MM.1S (cell line): ENCODE results near the gene CHST6.

Experiments used
- DNase-seq: peaks from one replicate; pipeline ENCODE4 v3.0.0-alpha.2; 2015
- H2AFZ ChIP-seq: fragments of 300-600 bp; sonication (generic); 2 replicates; pipeline ENCODE4 v1.6.0; 2016; ENCODE audit warnings: antibody characterized with exemption, low read length
- H3F3A ChIP-seq: fragments of 300-600 bp; sonication (generic); 2 replicates; pipeline ENCODE4 v1.6.1; 2016; ENCODE audit warnings: mild to moderate bottlenecking, antibody characterized with exemption, low read length, moderate library complexity, mixed read lengths; ENCODE audit not compliant: insufficient read depth
- H3K27ac ChIP-seq: fragments of 300-600 bp; sonication (generic); 2 replicates; pipeline ENCODE4 v1.5.1; 2016; ENCODE audit warnings: mild to moderate bottlenecking, low read length
- H3K27me3 ChIP-seq: fragments of 300-600 bp; sonication (generic); replicated peaks from 2 replicates; pipeline ENCODE4 v1.6.0; 2016; ENCODE audit warnings: low read length; ENCODE audit not compliant: insufficient read depth
- H3K36me3 ChIP-seq: fragments of 300-600 bp; sonication (generic); replicated peaks from 2 replicates; pipeline ENCODE4 v1.6.1; 2016; ENCODE audit warnings: mild to moderate bottlenecking, low read length, mixed read lengths; ENCODE audit not compliant: insufficient read depth
- H3K4me1 ChIP-seq: fragments of 300-600 bp; sonication (generic); 2 replicates; pipeline ENCODE4 v1.6.1; 2016; ENCODE audit warnings: low read length, mixed read lengths
- H3K4me2 ChIP-seq: fragments of 300-600 bp; sonication (generic); 2 replicates; pipeline ENCODE4 v1.6.0; 2016; ENCODE audit warnings: low read depth, low read length
- H3K4me3 ChIP-seq: fragments of 300-600 bp; sonication (generic); 2 replicates; pipeline ENCODE4 v1.5.1; 2016; ENCODE audit warnings: low read length, mixed read lengths
- H3K79me2 ChIP-seq: fragments of 300-600 bp; sonication (generic); 2 replicates; pipeline ENCODE4 v1.6.1; 2016; ENCODE audit warnings: mixed run types, low read length, mixed read lengths
- H3K9ac ChIP-seq: fragments of 300-600 bp; sonication (generic); 2 replicates; pipeline ENCODE4 v1.6.1; 2016; ENCODE audit warnings: low read length, mixed read lengths
- H3K9me2 ChIP-seq: fragments of 300-600 bp; sonication (generic); replicated peaks from 2 replicates; pipeline ENCODE4 v1.6.1; 2016; ENCODE audit warnings: mild to moderate bottlenecking, low read length, mixed read lengths; ENCODE audit not compliant: insufficient read depth
- H3K9me3 ChIP-seq: fragments of 300-600 bp; sonication (generic); replicated peaks from 2 replicates; pipeline ENCODE4 v1.6.1; 2016; ENCODE audit warnings: mild to moderate bottlenecking, low read length, mixed read lengths; ENCODE audit not compliant: insufficient read depth
- H4K20me1 ChIP-seq: fragments of 300-600 bp; sonication (generic); 2 replicates; pipeline ENCODE4 v1.6.1; 2016; ENCODE audit warnings: mild to moderate bottlenecking, low read length, moderate library complexity, mixed read lengths; ENCODE audit not compliant: insufficient read depth
- CTCF ChIP-seq: fragments of 300-600 bp; sonication (generic); IDR thresholded peaks from 2 replicates; pipeline ENCODE4 v1.5.1; 2016; ENCODE audit warnings: antibody characterized with exemption, low read length, mixed read lengths
- EZH2 ChIP-seq: fragments of 300-600 bp; sonication (generic); optimal IDR thresholded peaks from 2 replicates; pipeline ENCODE3; 2017; ENCODE audit warnings: low read depth, mild to moderate bottlenecking, antibody characterized with exemption, low read length, mixed read lengths
- EZH2phosphoT487 ChIP-seq: fragments of 300-600 bp; sonication (generic); IDR thresholded peaks from 2 replicates; pipeline ENCODE4 v1.6.1; 2018; ENCODE audit warnings: antibody characterized with exemption, low read length

Gene CHST6

DNA sequence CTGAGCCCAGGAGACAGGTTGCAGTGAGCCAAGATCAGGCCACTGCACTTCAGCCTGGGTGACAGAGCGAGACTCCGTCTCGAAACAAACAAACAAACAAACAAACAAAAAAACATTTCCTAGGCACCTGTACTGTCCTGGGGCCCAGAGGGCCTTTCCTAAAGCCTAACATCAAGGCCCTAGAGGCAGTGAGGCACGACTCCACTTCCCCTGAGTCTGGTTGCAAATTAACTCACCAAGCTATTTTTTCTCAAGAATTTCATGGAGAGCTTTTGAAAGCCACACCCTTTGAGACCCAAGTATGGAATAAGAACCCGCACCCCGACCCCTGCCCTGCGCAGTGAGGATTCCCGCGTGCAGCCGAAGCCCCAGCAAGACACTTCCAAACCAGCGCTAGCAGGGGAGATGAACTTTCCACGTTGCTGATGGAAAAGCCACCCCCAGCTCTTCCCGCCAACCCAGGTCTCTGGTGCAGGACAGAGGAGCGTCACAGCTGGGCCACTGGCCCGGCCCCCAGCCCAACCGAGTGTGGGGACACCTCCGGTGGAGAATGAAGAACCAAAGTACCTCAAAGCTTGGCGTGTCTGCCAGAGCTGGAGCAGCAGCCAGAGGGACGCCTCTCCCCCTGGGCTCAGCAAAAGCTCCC is 39.4 kb upstream of the CHST6 start:
- Histone ChIP-seq H3K9me2 (no peaks in the 10 kb centered on the region), H3K4me1 (no peaks in the 10 kb centered on the region), H2AFZ (no peak overlapping the region), H3K9me3 (no peaks in the 10 kb centered on the region), H4K20me1 (no peaks in the 10 kb centered on the region), H3K27ac (no peak overlapping the region), H3K27me3 (no peaks in the 10 kb centered on the region), H3K4me2 (no peak overlapping the region), H3K79me2 (no peaks in the 10 kb centered on the region), H3K4me3 (no peak overlapping the region), H3K36me3 (no peaks in the 10 kb centered on the region), H3F3A (no peaks in the 10 kb centered on the region), H3K9ac (no peak overlapping the region)
- TF ChIP-seq EZH2: no peak
- no peak for TF ChIP-seq CTCF
- no peak for TF ChIP-seq EZH2phosphoT487
- no peak for DNase-seq

- no peak for TF ChIP-seq CTCF
These were observed 37.5 kb upstream of the CHST6 start for GRCh38 chr16:75532791-75533190.

DNA sequence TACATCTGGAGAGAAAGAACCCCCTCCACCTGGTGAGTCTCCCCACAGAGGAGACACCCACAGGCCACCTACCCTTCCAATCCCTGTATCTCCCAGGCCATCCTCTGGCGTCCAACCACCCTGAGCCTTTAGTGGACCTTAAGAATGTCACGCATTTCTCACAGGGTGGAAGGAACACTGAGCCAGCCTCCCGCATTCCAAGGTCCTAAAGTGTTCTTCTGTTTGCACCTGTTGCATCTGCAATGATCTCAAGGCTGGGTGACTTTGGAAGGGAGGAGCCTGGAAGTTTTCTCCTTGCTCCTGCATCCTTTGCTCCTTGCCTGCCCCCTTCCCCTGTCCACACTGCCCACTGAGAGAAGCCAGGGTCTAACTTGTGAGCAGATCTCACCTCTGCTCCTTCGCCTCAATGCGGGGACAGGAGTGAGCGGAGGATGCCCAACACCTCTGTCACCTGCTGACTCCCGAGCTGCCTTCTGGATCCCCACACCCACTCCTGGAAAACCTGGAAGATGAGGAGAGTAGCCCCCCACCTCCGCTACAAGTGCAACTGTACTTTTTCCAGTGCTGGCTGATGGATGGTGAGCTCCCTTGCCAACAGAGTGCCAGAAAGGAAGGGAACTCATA is 37.0 kb upstream of the CHST6 start:
- H3K9ac ChIP-seq: no peak overlapping the region
- DNase-seq: no peak
- no peaks in the 10 kb centered on the region for H3K4me1 ChIP-seq
- no peaks in the 10 kb centered on the region for H3K9me3 ChIP-seq
- H3F3A ChIP-seq: no peaks in the 10 kb centered on the region
- H3K9me2 ChIP-seq: no peaks in the 10 kb centered on the region
- no peaks in the 10 kb centered on the region for H3K79me2 ChIP-seq
- H3K4me3 ChIP-seq: no peak overlapping the region
- no peaks in the 10 kb centered on the region for H4K20me1 ChIP-seq
- H2AFZ ChIP-seq: no peak overlapping the region
- TF ChIP-seq EZH2phosphoT487 (no peak), CTCF (no peak), EZH2 (no peak)
- H3K27ac ChIP-seq: no peak overlapping the region
- no peaks in the 10 kb centered on the region for H3K36me3 ChIP-seq
- no peak overlapping the region for H3K4me2 ChIP-seq
- H3K27me3 ChIP-seq: no peaks in the 10 kb centered on the region

More at GRCh38 chr16:75532791-75533190, 37.5 kb upstream of the CHST6 start:
- no peak overlapping the region for H2AFZ ChIP-seq
- H3K79me2 ChIP-seq: no peaks in the 10 kb centered on the region
- no peaks in the 10 kb centered on the region for H3K36me3 ChIP-seq
- H3F3A ChIP-seq: no peaks in the 10 kb centered on the region
- no peak overlapping the region for H3K4me2 ChIP-seq
- no peaks in the 10 kb centered on the region for H3K27me3 ChIP-seq
- no peaks in the 10 kb centered on the region for H3K4me1 ChIP-seq
- H3K27ac ChIP-seq: no peak overlapping the region
- DNase-seq: no peak
- H3K9ac ChIP-seq: no peak overlapping the region
- no peaks in the 10 kb centered on the region for H3K9me2 ChIP-seq
- no peaks in the 10 kb centered on the region for H3K9me3 ChIP-seq
- no peaks in the 10 kb centered on the region for H4K20me1 ChIP-seq
- no peak overlapping the region for H3K4me3 ChIP-seq
